CMK (cell line): ENCODE measurements around the gene COL19A1.

Experiments
- DNase-seq: peaks from one replicate; pipeline ENCODE4 v3.0.0-alpha.2; 2010; ENCODE audit warnings: low read depth

COL19A1 gene

DNA sequence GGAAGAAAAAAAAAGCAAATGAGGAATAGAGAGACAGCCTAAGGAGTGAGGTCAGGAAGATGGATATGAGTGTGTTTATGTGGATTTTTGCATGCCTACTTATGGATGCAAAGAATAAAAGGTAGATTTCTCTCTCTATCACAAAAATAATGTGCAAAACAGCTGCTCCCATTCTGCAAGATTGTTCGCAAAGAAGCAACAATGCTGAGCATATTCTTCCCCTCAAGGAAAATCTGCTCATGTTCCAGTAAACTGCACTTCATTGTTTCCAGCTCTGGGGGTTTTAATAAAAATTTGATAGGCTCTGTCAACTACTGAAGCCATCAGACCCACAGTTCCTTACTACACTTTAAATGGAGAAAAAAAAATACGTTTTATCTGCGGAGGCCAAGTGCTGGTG lies 259.2 kb downstream of the COL19A1 start:
- no peak for DNase-seq

DNA sequence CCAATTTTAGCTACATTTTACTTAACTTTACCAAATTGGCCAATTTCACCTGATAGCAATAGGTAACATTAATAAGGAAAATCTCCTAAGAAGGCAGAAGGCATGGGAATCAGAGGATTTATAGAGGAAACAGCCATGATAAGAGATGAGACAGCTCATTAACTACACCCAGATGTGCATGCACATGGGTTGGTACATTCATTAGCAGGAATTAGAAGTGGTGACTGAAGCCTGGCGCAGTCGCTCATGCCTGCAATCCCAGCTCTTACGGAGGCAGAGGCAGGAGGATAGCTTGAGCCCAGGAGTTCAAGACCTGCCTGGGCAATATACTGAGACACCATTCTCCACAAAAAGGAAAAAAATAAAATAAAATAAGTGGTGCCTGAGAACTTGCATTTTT lies 263.0 kb downstream of the COL19A1 start:
- DNase-seq = no peak

- no peak for DNase-seq
Observed at GRCh38 chr6:70130865-70131264, 264.5 kb downstream of the COL19A1 start.

DNA sequence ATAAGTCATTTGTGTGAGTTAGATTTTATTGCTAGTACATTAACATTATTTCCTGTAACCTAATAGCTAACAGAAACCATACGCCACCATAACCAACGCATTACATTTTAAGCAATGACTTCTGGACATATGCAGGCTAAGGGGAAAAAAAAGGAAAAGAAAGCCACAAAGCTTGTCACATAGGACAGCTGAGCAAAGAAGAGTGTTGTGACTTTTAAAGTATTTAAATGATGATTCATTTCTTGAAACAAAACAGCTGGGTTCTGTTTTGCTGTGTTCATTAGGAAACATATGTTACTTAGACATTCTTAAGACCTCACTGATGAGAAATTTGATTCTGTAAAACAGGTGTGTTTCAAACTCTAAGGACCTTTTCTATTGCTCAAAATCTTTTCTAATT lies 265.2 kb downstream of the COL19A1 start:
- DNase-seq = no peak

GRCh38 chr6:70133246-70133645 lies 266.9 kb downstream of the COL19A1 start:
- DNase-seq = no peak

DNA sequence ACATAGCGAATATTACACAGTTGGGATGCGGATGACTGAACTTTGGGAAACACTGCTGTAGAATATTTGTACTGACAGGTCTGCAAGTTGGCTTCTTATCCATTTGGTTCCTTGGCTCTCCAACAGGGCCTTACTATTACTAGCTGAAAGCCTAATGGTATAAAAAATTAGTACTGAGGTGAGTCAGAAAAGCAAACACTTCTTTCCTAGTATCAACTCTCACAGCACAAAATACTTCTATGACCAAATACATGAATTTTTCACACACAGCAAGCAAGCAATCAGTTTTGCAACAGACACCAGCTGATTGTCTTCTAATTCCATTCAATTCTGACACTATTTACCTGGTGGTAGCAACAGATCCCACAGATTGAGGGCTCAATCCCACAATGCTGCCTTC lies 268.2 kb downstream of the COL19A1 start:
- DNase-seq = no peak

DNA sequence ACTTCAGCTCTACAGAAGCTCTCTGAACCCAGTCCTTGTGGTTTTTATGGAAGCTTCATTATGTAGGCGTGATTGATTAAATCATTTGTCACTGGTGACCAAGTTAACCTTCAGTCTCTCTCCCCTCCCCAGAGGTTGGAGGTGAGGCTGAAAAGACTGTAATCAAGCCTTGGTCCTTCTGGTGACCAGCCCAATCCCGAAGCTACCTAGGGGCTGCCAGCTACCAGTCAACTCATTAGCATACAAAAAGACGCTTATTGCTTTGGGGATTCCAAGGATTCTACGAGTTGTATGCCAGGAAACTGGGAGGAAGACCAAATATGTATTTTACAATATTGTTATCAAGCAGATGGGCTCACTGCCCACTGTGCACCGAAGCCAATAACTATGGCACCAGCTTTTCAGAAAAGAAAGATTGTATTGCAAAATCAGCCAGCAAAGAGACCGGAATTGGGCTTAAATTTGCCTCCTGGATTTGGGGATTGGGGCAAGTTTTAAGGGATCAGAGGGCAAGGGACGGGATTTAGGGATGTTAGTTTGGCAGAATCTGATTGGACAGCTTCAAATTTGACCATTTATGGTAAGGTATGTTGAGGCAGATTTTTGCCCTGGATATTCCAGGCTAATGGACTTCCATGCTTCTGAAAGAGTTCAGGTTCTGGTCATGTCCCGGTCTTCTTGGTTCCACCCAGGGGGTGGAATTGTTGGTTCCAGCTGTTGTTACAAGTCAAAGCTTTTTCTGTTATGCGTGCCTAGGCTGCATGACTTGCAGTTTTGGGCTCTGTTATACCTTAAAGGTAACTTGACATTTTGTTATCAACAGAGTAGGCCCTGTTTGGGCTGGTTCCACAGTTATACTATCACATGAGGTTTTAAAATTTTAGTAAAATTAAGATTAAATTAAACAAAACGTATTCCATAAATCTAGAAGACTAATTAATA lies 269.1 kb downstream of the COL19A1 start:
- DNase-seq = no peak

- no peak for DNase-seq
Observed at GRCh38 chr6:70136996-70137395, 270.6 kb downstream of the COL19A1 start.

- DNase-seq = no peak
Observed at GRCh38 chr6:70140496-70140895, 274.1 kb downstream of the COL19A1 start.

- no peak for DNase-seq
Observed at GRCh38 chr6:70142034-70142433, 275.7 kb downstream of the COL19A1 start.

GRCh38 chr6:70145178-70145577 lies 278.8 kb downstream of the COL19A1 start:
- no peak for DNase-seq

DNA sequence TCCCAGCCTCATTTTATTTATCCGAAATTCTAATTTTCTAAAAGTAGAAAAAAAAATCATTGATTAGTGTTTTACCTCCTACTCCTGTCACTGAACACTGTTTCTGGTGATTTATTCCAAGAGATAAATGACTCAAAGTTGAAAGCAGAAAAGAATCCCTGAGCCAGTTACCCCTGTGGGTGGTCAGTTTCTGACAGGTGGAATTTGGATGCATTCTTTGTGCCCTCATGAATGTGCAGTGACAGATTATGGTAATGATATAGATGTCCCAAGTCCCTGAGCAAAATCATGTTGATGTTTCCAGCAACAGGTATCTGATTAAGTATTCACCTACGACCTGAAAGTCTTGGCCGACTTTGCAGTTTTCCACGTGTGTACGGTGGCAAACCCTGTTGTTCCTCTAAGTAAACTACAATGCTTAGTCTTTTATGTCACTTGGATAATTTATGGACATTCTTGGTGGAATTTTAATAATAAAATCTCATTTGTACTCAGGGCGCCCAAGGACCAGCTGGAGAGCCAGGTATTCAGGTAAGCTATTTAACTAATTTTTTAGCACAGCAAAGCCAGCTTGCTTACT lies 282.9 kb downstream of the COL19A1 start:
- DNase-seq = no peak

DNA sequence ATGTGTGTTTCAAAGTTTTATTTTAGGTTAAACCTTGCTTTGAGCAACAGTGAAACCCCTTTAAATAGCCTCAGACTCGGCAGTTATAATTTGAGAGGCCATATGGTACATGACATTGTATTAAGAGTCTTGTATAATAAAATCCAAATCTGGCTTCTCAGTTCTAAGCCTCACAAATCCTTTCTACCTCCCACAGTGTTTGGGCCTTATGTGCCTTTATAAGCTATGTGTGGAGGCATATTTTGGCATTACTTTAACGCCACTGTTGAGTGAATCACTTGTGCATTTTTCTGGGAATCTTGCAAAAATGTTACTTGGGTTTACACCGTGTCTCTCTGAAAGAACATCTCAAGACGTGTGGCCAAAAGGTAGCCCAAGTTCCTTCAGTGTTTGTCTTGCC lies 284.2 kb downstream of the COL19A1 start:
- DNase-seq = no peak

DNA sequence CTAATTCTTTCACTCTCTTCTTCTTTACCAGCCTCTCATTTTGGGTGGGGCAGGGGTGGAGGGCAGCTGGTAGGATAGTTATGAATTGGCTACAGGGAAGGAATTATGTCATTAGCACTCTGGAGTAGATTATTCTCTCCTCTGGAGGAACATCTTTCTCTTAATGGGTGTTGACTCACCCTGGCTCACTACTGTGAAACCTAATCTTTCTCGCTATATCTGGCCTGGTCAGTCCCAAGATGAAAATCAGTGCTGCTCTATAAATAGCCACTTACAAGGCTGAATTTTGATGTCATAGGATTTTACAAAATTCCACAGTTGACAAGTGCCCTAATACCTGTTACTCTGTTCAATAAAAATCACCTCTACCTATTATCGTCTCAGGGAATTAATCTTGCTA lies 285.3 kb downstream of the COL19A1 start:
- no peak for DNase-seq

DNA sequence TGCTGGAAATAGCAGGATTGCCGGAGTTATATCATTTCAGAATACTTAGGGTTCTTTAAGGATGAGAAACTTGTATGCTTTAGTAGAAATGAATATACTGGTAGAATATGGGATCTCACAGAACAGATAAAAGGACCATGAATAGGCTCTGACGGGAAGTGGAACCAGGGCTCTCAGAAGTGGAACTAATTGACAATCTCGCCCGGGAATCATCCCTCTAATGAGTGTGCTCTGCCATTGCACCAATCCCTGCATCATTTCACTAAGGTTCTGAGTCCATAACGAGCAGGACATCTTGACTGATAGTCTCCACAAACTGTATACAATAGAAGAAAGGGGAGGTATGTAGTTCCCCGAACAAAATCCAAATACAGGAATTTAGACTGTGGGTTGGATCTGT lies 286.4 kb downstream of the COL19A1 start:
- no peak for DNase-seq

GRCh38 chr6:70157086-70157485 lies 290.7 kb downstream of the COL19A1 start:
- no peak for DNase-seq

GRCh38 chr6:70160276-70160675 lies 293.9 kb downstream of the COL19A1 start:
- no peak for DNase-seq

DNA sequence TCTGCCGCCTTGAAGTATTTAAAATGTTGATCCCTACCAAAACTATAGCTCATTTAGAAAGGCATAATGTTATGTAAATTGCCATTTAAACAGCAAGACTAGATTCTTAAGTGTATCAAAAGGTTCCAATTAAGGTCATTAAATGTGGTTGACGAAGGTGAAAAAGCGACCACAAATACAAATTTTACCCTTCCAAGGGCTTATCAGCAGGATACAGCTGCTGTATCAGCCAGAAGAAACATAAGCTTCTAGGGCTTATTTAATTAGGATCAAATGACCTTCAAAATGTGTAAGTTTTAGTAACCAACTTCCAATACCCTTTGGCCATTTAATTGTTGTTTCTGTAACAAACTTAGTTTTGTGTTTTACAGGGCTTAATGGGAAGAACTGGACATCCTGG lies 296.6 kb downstream of the COL19A1 start:
- DNase-seq = peak; percentile 45

GRCh38 chr6:70163795-70164194 lies 297.4 kb downstream of the COL19A1 start:
- DNase-seq = no peak

GRCh38 chr6:70164556-70164955 lies 298.2 kb downstream of the COL19A1 start:
- no peak for DNase-seq

GRCh38 chr6:70166088-70166958 lies 300.0 kb downstream of the COL19A1 start:
- no peak for DNase-seq

DNA sequence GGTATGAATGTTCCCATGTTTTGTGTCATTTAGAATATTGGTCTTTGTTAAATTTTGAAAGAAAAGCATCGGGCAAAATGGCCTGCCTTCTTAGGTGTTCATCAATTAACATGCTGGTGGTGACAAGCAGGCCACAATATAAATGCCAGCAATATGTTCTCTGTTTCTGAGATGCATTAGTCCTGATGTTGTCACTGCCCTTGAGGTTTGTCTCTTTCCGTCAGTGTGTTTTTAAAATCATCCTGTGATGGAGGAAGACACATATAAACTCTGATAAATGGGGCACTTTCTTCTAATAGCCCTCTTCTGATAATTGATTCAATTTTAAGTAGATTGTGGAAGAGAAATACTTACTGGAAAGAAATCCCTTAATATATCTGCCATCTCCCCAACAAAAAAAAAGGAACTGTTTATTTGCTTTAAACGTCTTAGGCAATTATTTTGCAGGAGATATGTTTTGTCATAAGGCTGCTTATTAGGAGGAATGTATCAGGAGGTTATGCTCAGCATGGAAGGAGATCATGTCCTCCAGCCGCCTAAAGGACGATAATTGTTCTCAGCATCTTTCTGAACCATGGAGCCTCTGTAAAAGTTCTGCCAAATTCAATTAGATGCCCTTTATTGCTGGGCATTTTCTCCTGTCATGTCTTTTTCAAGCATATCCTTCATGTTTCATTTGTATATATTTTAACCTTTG lies 302.5 kb downstream of the COL19A1 start:
- no peak for DNase-seq
